Measurements from ENCODE around the gene TRIM25. TPM values are rescaled to one million over a fixed set of nuclear protein-coding genes. Genes with fewer than 3 reads are reported as not detected.

TRIM25 gene
- total RNA-seq, 1 experiment from 2014 or later: 135 TPM

DNA sequence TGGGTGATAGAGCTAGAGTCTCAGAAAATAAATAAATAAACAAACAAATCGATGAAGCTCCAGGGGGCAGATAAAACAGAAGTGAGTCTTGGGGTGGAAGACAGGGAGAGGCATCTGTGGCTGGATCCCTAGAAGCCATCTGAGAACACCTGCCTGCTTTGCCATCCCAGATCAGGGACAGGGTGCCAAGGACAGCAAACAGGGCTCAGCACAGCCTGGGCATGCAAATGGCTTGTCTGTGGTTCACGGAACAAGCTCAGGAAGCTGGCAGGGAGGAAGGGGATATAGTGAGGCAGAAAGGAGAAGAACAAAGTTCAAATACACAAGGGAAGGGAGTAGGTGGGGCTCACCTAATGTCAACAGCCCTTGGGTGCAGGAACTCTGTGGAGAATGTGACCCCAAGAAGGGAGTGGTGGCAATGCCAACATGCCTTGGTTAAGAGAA is 27.5 kb downstream of the TRIM25 start:
- RAD21 ChIA-PET (ENCODE audit: low non-redundant PET in 1 of 2, low total read pairs in 2 of 2, uncharacterized antibody in 2 of 2, unreplicated experiment in 2 of 2): no interaction called here

More for the DNA sequence above, 27.5 kb downstream of the TRIM25 start:
- H3K4me3 ChIP-seq (replicated peaks in 1 of 2; ENCODE audit: low read depth in 1 of 2, low read length in 2 of 2): no peak overlapping the region
- TF ChIP-seq POLR2A (IDR thresholded peaks at IDR 0.05; ENCODE audit: borderline replicate concordance, extremely low read depth, insufficient read depth, insufficient read length) (no peak), EGR1 (IDR thresholded peaks at IDR 0.05; ENCODE audit: low read depth) (no peak), YY1 (IDR thresholded peaks at IDR 0.05; ENCODE audit: extremely low read depth, insufficient replicate concordance, low read depth, low read length) (no peak), SP1 (IDR thresholded peaks at IDR 0.05; ENCODE audit: low read depth) (no peak), CBX3 (IDR thresholded peaks at IDR 0.05; ENCODE audit: low read depth) (no peak), ZNF274 (IDR thresholded peaks at IDR 0.05; ENCODE audit: low read depth, low read length) (no peak), ELF1 (IDR thresholded peaks at IDR 0.05; ENCODE audit: borderline replicate concordance, low read depth) (no peak), SRF (IDR thresholded peaks at IDR 0.05; ENCODE audit: low read depth) (no peak), EZH2phosphoT487 (IDR thresholded peaks at IDR 0.05; ENCODE audit: borderline replicate concordance) (no peak)
- TF ChIP-seq, protein P1, sequence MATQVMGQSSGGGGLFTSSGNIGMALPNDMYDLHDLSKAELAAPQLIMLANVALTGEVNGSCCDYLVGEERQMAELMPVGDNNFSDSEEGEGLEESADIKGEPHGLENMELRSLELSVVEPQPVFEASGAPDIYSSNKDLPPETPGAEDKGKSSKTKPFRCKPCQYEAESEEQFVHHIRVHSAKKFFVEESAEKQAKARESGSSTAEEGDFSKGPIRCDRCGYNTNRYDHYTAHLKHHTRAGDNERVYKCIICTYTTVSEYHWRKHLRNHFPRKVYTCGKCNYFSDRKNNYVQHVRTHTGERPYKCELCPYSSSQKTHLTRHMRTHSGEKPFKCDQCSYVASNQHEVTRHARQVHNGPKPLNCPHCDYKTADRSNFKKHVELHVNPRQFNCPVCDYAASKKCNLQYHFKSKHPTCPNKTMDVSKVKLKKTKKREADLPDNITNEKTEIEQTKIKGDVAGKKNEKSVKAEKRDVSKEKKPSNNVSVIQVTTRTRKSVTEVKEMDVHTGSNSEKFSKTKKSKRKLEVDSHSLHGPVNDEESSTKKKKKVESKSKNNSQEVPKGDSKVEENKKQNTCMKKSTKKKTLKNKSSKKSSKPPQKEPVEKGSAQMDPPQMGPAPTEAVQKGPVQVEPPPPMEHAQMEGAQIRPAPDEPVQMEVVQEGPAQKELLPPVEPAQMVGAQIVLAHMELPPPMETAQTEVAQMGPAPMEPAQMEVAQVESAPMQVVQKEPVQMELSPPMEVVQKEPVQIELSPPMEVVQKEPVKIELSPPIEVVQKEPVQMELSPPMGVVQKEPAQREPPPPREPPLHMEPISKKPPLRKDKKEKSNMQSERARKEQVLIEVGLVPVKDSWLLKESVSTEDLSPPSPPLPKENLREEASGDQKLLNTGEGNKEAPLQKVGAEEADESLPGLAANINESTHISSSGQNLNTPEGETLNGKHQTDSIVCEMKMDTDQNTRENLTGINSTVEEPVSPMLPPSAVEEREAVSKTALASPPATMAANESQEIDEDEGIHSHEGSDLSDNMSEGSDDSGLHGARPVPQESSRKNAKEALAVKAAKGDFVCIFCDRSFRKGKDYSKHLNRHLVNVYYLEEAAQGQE (IDR thresholded peaks at IDR 0.05; ENCODE audit: low read depth): no peak
- H3K27ac ChIP-seq (ENCODE audit: low read depth, low read length): no peak overlapping the region
- no TSS peak for BruUV-seq (replicated peaks)
- CTCF ChIA-PET: no interaction called here
- no peaks in the 10 kb centered on the region for H4K20me1 ChIP-seq (ENCODE audit: insufficient read depth)
- intact Hi-C loops (cut with micrococcal nuclease): no loop called here
- H3K4me1 ChIP-seq (ENCODE audit: control insufficient read depth in 1 of 2, insufficient read depth in 2 of 2, low read length in 2 of 2): peaks cover 0 to 3% of the 10 kb centered on the region in 2 experiments; a peak in 1 of 4 replicates
- H2AFZ ChIP-seq (ENCODE audit: low read depth, low read length, poor library complexity, severe bottlenecking): no peak overlapping the region
- H3K9me3 ChIP-seq (ENCODE audit: control insufficient read depth in 1 of 2, insufficient read depth in 1 of 2, low read depth in 1 of 2, low read length in 2 of 2): peaks cover 5 to 7% of the 10 kb centered on the region in 2 experiments; a peak in 2 of 4 replicates
- H3K27me3 ChIP-seq (ENCODE audit: insufficient read depth, low read length): no peaks in the 10 kb centered on the region
- ATAC-seq (no peak), DNase-seq (ENCODE audit: low read depth, low spot score) (no peak)
- H3K36me3 ChIP-seq (ENCODE audit: control insufficient read depth in 1 of 2, insufficient read depth in 2 of 2, low read length in 2 of 2): peaks cover 5 to 43% of the 10 kb centered on the region in 2 experiments; a peak in 3 of 4 replicates
- H3K4me2 ChIP-seq (ENCODE audit: low read length): no peak overlapping the region
- no peaks in the 10 kb centered on the region for H3K79me2 ChIP-seq (ENCODE audit: insufficient read depth, low read length)
- POLR2A ChIA-PET: interaction anchor here (1.3 kb wide), 1 partner anchor 28 kb away, joined by 3 read pairs; the partner anchor contains the start of gene TRIM25
- no peaks in the 10 kb centered on the region for H3K9me2 ChIP-seq (ENCODE audit: insufficient read depth)
- no peak overlapping the region for H3K9ac ChIP-seq (ENCODE audit: low read length)

Data from HCT116 (cell line).